Stimulated activated CD4-positive, alpha-beta T cell treated with anti-CD3 and anti-CD28 coated beads, Interleukin-1b, Interleukin-23, amount 100 ng/mL, for 4 hours (primary cell): ENCODE data around the gene TMF1.

ENCODE experiments used
- DNase-seq, 2 donors: peaks; one replicate each; pipeline ENCODE4 v3.0.0-alpha.2; 2020; ENCODE audit warnings: low read depth in 2 of 2

Gene TMF1

GRCh38 chr3:69013253-69014021 is 38.7 kb downstream of the TMF1 start, which contains the start of gene EOGT:
EOGT (minus strand) TSS chr3:69013684; CDS start chr3:69009846, 3,838 bp downstream.
- DNase-seq = peak; percentile 66 to 84

GRCh38 chr3:69012800-69013252 is 39.3 kb downstream of the TMF1 start:
- no peak for DNase-seq

GRCh38 chr3:69012100-69012799 is 39.9 kb downstream of the TMF1 start:
- DNase-seq = no peak

- no peak for DNase-seq
Measured at GRCh38 chr3:69011096-69011730, 40.9 kb downstream of the TMF1 start.

- DNase-seq = no peak
Measured at GRCh38 chr3:69009559-69010410, 42.3 kb downstream of the TMF1 start.

- no peak for DNase-seq
Measured at GRCh38 chr3:69008980-69009379, 43.2 kb downstream of the TMF1 start.

- no peak for DNase-seq
Measured at GRCh38 chr3:69005791-69006482, 46.2 kb downstream of the TMF1 start.

GRCh38 chr3:69005071-69005790 is 46.9 kb downstream of the TMF1 start:
- DNase-seq = no peak

GRCh38 chr3:69004138-69004537 is 48.0 kb downstream of the TMF1 start:
- no peak for DNase-seq

- DNase-seq = no peak
Measured at GRCh38 chr3:68999605-69000004, 52.5 kb downstream of the TMF1 start.

- DNase-seq = no peak
Measured at GRCh38 chr3:68999158-68999557, 53.0 kb downstream of the TMF1 start.

- DNase-seq = no peak
Measured at GRCh38 chr3:68997887-68998286, 54.2 kb downstream of the TMF1 start.

GRCh38 chr3:68996356-68996995 is 55.7 kb downstream of the TMF1 start:
- DNase-seq = no peak

- no peak for DNase-seq
Measured at GRCh38 chr3:68988740-68989139, 63.4 kb downstream of the TMF1 start.

GRCh38 chr3:68987322-68987721 is 64.8 kb downstream of the TMF1 start:
- no peak for DNase-seq

GRCh38 chr3:68986496-68987208 is 65.5 kb downstream of the TMF1 start:
- no peak for DNase-seq

- no peak for DNase-seq
Measured at GRCh38 chr3:68985146-68985790, 66.9 kb downstream of the TMF1 start.

GRCh38 chr3:68984011-68984530 is 68.1 kb downstream of the TMF1 start:
- no peak for DNase-seq
